OCI-LY1 (cell line): ENCODE results near the gene HLA-F.

Source experiments
- H2AFZ ChIP-seq: fragments of 200-600 bp; sonication (generic), shearing (Covaris generic); 2 replicates; pipeline ENCODE4 v1.6.0; 2014; ENCODE audit warnings: antibody characterized with exemption, mild to moderate bottlenecking, low read length
- H3F3A ChIP-seq: fragments of 200-600 bp; sonication (generic), shearing (Covaris generic); 2 replicates; pipeline ENCODE4 v1.6.0; 2014; ENCODE audit warnings: mild to moderate bottlenecking, antibody characterized with exemption, low read length, moderate library complexity; ENCODE audit not compliant: insufficient read depth
- H3K27ac ChIP-seq: fragments of 200-600 bp; sonication (generic); 2 replicates; pipeline ENCODE4 v1.5.1; 2014; ENCODE audit warnings: low read length, mixed run types, mild to moderate bottlenecking, low read depth; ENCODE audit not compliant: poor library complexity, severe bottlenecking
- H3K27me3 ChIP-seq: fragments of 200-600 bp; sonication (generic); 2 replicates; pipeline ENCODE4 v1.6.0; 2014; ENCODE audit warnings: antibody characterized with exemption, mild to moderate bottlenecking, low read length, moderate library complexity; ENCODE audit not compliant: insufficient read depth
- H3K36me3 ChIP-seq: fragments of 200-600 bp; sonication (generic); 2 replicates; pipeline ENCODE4 v1.6.1; 2014; ENCODE audit warnings: mild to moderate bottlenecking, antibody characterized with exemption, low read length, moderate library complexity, mixed read lengths; ENCODE audit not compliant: insufficient read depth
- H3K4me1 ChIP-seq: fragments of 200-600 bp; sonication (generic); 2 replicates; pipeline ENCODE4 v1.5.1; 2014; ENCODE audit warnings: mild to moderate bottlenecking, low read length, moderate library complexity; ENCODE audit not compliant: insufficient read depth, severe bottlenecking
- H3K4me2 ChIP-seq: fragments of 200-600 bp; sonication (generic), shearing (Covaris generic); 2 replicates; pipeline ENCODE4 v1.6.1; 2014; ENCODE audit warnings: low read length
- H3K4me3 ChIP-seq: fragments of 200-600 bp; sonication (generic); 2 replicates; pipeline ENCODE4 v1.5.1; 2014; ENCODE audit warnings: low read length, low read depth, mild to moderate bottlenecking, mixed read lengths; ENCODE audit not compliant: poor library complexity, severe bottlenecking
- H3K79me2 ChIP-seq: fragments of 200-600 bp; shearing (Covaris generic); 2 replicates; pipeline ENCODE4 v1.6.1; 2016; ENCODE audit warnings: mixed run types, low read length, mixed read lengths; ENCODE audit not compliant: insufficient read depth
- H3K9ac ChIP-seq: fragments of 200-600 bp; sonication (generic), shearing (Covaris generic); 2 replicates; pipeline ENCODE4 v1.6.1; 2014; ENCODE audit warnings: mild to moderate bottlenecking, low read length, mixed read lengths
- H3K9me2 ChIP-seq: fragments of 200-600 bp; sonication (generic), shearing (Covaris generic); 2 replicates; pipeline ENCODE4 v1.6.1; 2014; ENCODE audit warnings: low read depth, mild to moderate bottlenecking, low read length, mixed read lengths
- H3K9me3 ChIP-seq: fragments of 200-600 bp; shearing (Covaris generic); 2 replicates; pipeline ENCODE4 v1.6.1; 2014; ENCODE audit warnings: low read length, mixed read lengths
- H4K20me1 ChIP-seq: fragments of 200-600 bp; sonication (generic), shearing (Covaris generic); 2 replicates; pipeline ENCODE4 v1.6.0; 2016; ENCODE audit warnings: mild to moderate bottlenecking, low read length; ENCODE audit not compliant: insufficient read depth
- CTCF ChIP-seq: fragments of 200-600 bp; sonication (generic), shearing (Covaris generic); IDR thresholded peaks from 2 replicates; pipeline ENCODE4 v1.5.1; 2017; ENCODE audit warnings: mild to moderate bottlenecking, antibody characterized with exemption, low read length, moderate library complexity, mixed read lengths
- EZH2 ChIP-seq: fragments of 200-600 bp; sonication (generic), shearing (Covaris generic); IDR thresholded peaks from 2 replicates; pipeline ENCODE4 v1.8.0; 2017; ENCODE audit warnings: borderline replicate concordance, mixed run types, mild to moderate bottlenecking, antibody characterized with exemption, low read length, moderate library complexity, mixed read lengths

Gene HLA-F

DNA sequence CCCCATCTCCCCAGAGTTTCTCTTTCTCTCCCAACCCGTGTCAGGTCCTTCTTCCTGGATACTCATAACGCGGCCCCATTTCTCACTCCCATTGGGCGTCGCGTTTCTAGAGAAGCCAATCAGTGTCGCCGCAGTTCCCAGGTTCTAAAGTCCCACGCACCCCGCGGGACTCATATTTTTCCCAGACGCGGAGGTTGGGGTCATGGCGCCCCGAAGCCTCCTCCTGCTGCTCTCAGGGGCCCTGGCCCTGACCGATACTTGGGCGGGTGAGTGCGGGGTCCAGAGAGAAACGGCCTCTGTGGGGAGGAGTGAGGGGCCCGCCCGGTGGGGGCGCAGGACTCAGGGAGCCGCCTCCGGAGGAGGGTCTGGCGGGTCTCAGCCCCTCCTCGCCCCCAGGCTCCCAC, at the start of gene HLA-F:
TSS of gene HLA-F (plus strand) at position 173 of the 404 bp plus-strand sequence. CDS start at position 203, 30 bp downstream.
- Histone ChIP-seq H3K27me3 (no peaks in the 10 kb centered on the region), H3K79me2 (no peaks in the 10 kb centered on the region), H3K9ac (no peak within 1 kb of the TSS; the same call in 1 of the 2 replicates), H3K9me3 (no peaks in the 10 kb centered on the region), H3F3A (no peaks in the 10 kb centered on the region), H4K20me1 (no peaks in the 10 kb centered on the region), H3K4me3 (peak within 1 kb of the TSS; percentile 55), H3K36me3 (no peaks in the 10 kb centered on the region), H3K9me2 (no peaks in the 10 kb centered on the region), H3K4me2 (peak within 1 kb of the TSS; percentile 78), H2AFZ (no peak within 1 kb of the TSS), H3K4me1 (peaks cover 10% of the 10 kb centered on the region), H3K27ac (no peak within 1 kb of the TSS)
- no peak for TF ChIP-seq CTCF
- no peak for TF ChIP-seq EZH2

GRCh38 chr6:29674008-29674407, 49.2 kb upstream of the HLA-F start:
- no peaks in the 10 kb centered on the region for H3F3A ChIP-seq

GRCh38 chr6:29675561-29675960, 47.7 kb upstream of the HLA-F start:
- TF ChIP-seq EZH2 = no peak
- no peak for TF ChIP-seq CTCF

More at GRCh38 chr6:29674008-29674407, 49.2 kb upstream of the HLA-F start:
- Histone ChIP-seq H3K9me3 (no peaks in the 10 kb centered on the region), H3K36me3 (no peaks in the 10 kb centered on the region), H3K27me3 (no peaks in the 10 kb centered on the region), H3K27ac (no peak overlapping the region), H2AFZ (no peak overlapping the region), H3K9me2 (no peaks in the 10 kb centered on the region), H3K79me2 (no peaks in the 10 kb centered on the region), H3K4me3 (no peak overlapping the region), H3K9ac (no peak overlapping the region), H3K4me1 (no peaks in the 10 kb centered on the region), H3K4me2 (no peak overlapping the region), H4K20me1 (no peaks in the 10 kb centered on the region)
- TF ChIP-seq EZH2 = no peak
- TF ChIP-seq CTCF = no peak

More at GRCh38 chr6:29675561-29675960, 47.7 kb upstream of the HLA-F start:
- Histone ChIP-seq H3K4me1 (no peaks in the 10 kb centered on the region), H3K9ac (no peak overlapping the region), H3K27ac (no peak overlapping the region), H2AFZ (no peak overlapping the region), H3K36me3 (no peaks in the 10 kb centered on the region), H3K27me3 (no peaks in the 10 kb centered on the region), H4K20me1 (no peaks in the 10 kb centered on the region), H3K9me2 (no peaks in the 10 kb centered on the region), H3K9me3 (no peaks in the 10 kb centered on the region), H3K79me2 (no peaks in the 10 kb centered on the region), H3K4me3 (no peak overlapping the region), H3F3A (no peaks in the 10 kb centered on the region), H3K4me2 (no peak overlapping the region)
